ENCODE results near the gene ETV6. TPM values are rescaled to one million over a fixed set of nuclear protein-coding genes. Genes with fewer than 3 reads are reported as not detected.

ETV6 gene
- total RNA-seq, 4 donors from 2014 or later: 7.6 to 45.5 (median 8.2) TPM

DNA sequence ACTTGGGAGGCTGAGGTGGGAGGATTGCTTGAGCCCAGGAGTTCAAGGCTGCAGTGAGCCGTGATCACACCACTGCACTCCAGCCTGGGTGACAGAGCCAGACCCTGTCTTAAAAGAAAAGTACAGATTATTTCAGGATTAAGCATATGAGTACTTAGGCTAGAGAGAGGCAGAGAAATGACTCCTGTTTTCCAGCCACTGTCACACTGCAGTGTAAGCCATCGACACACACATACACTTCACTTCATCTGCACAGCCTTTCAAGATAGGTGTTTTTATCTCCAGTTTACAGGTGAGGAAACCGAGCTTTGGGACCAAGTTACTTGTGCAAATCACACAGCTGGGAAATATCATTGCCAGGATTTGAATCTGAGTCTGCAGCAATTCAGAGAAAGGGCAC lies 77.2 kb downstream of the ETV6 start:
- Histone ChIP-seq H3K9me3 (no peaks in the 10 kb centered on the region), H3K27me3 (no peaks in the 10 kb centered on the region), H3K27ac (no peak overlapping the region), H3K4me1 (no peaks in the 10 kb centered on the region), H3K4me3 (no peak overlapping the region), H3K36me3 (no peaks in the 10 kb centered on the region)
- no peak for DNase-seq
- intact Hi-C loops (cut with DNase I; ENCODE audit: low total_unique reads): no loop called here
- TF ChIP-seq, protein P1, sequence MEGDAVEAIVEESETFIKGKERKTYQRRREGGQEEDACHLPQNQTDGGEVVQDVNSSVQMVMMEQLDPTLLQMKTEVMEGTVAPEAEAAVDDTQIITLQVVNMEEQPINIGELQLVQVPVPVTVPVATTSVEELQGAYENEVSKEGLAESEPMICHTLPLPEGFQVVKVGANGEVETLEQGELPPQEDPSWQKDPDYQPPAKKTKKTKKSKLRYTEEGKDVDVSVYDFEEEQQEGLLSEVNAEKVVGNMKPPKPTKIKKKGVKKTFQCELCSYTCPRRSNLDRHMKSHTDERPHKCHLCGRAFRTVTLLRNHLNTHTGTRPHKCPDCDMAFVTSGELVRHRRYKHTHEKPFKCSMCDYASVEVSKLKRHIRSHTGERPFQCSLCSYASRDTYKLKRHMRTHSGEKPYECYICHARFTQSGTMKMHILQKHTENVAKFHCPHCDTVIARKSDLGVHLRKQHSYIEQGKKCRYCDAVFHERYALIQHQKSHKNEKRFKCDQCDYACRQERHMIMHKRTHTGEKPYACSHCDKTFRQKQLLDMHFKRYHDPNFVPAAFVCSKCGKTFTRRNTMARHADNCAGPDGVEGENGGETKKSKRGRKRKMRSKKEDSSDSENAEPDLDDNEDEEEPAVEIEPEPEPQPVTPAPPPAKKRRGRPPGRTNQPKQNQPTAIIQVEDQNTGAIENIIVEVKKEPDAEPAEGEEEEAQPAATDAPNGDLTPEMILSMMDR (IDR thresholded peaks at IDR 0.05): no peak

DNA sequence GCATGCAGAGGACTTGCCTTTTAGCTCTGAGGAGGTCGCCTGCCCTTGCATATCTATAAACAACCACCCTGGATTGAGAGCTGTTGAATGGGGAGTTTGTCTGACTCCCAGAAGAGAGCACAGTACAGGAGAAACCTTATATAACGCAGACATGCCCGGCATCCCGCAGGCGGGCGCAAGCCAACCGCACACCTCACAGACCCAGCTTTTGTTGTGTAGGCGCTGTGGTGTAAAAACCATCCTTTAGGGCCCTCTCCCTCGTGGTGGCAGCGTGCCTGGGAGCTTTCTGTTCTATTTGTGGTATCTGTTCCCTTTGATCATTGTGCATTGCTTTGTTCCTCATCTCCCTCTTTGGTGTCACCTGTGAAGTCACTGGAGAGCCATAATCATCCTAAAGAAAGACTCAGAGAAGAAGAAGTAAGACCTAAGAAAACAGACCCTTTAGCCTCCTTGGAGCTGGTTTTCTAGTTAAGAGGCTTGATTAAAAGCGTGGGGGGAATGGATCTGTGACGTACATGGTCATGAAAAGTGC lies 77.7 kb downstream of the ETV6 start:
- Histone ChIP-seq H3K36me3 (no peaks in the 10 kb centered on the region), H3K27me3 (no peaks in the 10 kb centered on the region), H3K4me1 (no peaks in the 10 kb centered on the region), H3K4me3 (no peak overlapping the region), H3K9me3 (no peaks in the 10 kb centered on the region), H3K27ac (no peak overlapping the region)
- TF ChIP-seq, protein P1 (IDR thresholded peaks at IDR 0.05): no peak
- no peak for TF ChIP-seq POLR2A (IDR thresholded peaks at IDR 0.05)
- intact Hi-C loops (cut with DNase I; ENCODE audit: low total_unique reads): no loop called here
- no peak for DNase-seq

DNA sequence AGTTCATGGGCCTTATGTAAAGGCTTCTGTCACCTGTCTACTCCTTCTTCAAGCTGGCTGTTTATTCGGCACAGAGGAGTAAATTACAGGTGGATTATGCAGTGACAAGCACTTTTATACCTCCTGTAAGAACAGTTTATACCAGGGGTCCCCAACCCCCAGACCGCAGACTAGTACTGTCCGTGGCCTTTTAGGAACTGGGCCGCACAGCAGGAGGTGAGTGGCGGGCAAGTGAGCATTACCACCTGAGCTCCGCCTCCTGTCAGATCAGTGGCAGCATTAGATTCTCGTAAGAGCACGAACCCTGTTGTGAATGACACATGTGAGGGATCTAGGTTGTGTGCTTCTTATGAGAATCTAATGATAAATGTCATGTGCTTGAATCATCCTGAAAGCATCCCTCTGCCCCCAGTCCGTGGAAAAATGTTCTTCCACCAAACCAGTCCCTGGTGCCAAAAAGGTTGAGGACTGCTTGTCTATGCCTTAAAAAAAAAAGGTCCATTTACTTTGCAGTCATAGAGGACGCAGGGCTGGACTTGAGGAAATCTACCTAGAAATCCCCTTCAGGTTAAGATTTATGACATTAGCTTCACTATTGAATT lies 78.8 kb downstream of the ETV6 start:
- intact Hi-C loops (cut with DNase I; ENCODE audit: low total_unique reads): no loop called here
- Histone ChIP-seq H3K9me3 (no peaks in the 10 kb centered on the region), H3K27ac (no peak overlapping the region), H3K4me3 (no peak overlapping the region), H3K4me1 (no peaks in the 10 kb centered on the region), H3K36me3 (no peaks in the 10 kb centered on the region), H3K27me3 (no peaks in the 10 kb centered on the region)
- no peak for TF ChIP-seq POLR2A (IDR thresholded peaks at IDR 0.05)
- TF ChIP-seq, protein P1 (IDR thresholded peaks at IDR 0.05): no peak
- no peak for DNase-seq

DNA sequence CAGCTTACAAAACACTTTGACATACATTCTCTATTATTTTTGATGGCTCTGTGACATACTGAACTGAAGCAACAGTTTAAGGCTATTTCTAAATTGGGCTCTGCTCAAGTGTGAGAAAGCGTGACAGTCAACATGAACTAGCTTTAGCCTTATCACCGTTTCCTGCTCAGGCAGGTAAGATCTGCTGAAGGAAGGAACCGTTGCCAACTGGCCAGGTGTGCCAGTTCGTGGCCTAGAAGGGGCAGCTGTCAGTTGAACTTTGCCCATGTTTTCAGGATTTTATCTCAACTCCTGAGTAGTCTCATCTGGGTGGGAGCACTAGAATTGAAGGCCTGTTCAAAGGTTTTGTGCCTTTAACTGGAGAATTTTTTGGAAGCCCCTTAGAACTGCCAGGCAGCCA lies 79.5 kb downstream of the ETV6 start:
- no peaks in the 10 kb centered on the region for H3K36me3 ChIP-seq
- intact Hi-C loops (cut with DNase I; ENCODE audit: low total_unique reads): no loop called here
- TF ChIP-seq POLR2A (IDR thresholded peaks at IDR 0.05): no peak
- TF ChIP-seq, protein P1 (IDR thresholded peaks at IDR 0.05): no peak
- no peak overlapping the region for H3K27ac ChIP-seq
- H3K4me1 ChIP-seq: no peaks in the 10 kb centered on the region
- H3K27me3 ChIP-seq: no peaks in the 10 kb centered on the region
- H3K9me3 ChIP-seq: no peaks in the 10 kb centered on the region
- no peak overlapping the region for H3K4me3 ChIP-seq
- no peak for DNase-seq

DNA sequence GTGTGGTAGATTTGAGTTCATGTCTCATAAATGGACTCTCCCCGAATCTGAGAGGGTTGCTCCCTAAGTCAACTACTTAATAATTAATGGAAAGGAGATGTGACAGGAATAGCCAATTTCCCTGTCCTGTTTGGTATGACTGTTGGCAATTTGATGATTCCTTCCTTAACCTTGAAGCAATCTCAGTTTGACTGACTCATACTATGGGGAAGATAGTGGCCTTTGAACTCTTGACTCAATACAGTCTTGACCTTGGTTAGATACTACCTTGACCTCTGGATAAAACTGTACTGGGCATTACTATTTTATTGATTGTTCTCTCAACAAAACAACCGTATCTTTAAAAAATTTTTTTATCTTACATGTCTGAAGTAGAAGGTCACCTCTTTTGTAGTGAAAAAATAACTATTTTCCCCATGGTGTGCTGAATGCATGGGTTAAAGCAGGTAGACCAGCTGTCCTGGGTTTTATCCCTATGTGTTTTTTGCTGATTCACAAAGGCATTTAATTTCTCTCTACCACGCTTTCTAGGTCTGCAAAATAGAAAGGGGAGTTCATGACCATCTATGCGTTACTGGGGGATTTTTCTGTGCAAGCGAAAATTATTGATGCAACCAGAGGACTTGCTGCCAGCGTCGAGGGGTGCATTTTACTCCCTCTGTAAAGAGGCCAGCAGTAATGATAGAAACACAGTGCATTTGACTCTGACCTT lies 80.1 kb downstream of the ETV6 start:
- no peaks in the 10 kb centered on the region for H3K4me1 ChIP-seq
- H3K36me3 ChIP-seq: no peaks in the 10 kb centered on the region
- no peaks in the 10 kb centered on the region for H3K9me3 ChIP-seq
- H3K4me3 ChIP-seq: no peak overlapping the region
- intact Hi-C loops (cut with DNase I; ENCODE audit: low total_unique reads): no loop called here
- TF ChIP-seq, protein P1 (IDR thresholded peaks at IDR 0.05): no peak
- no peak for TF ChIP-seq POLR2A (IDR thresholded peaks at IDR 0.05)
- H3K27ac ChIP-seq: no peak overlapping the region
- DNase-seq: no peak
- no peaks in the 10 kb centered on the region for H3K27me3 ChIP-seq

Measured in uterus (tissue), 4 donors.